ENCODE results near the gene CCL22.

The CCL22 gene

DNA sequence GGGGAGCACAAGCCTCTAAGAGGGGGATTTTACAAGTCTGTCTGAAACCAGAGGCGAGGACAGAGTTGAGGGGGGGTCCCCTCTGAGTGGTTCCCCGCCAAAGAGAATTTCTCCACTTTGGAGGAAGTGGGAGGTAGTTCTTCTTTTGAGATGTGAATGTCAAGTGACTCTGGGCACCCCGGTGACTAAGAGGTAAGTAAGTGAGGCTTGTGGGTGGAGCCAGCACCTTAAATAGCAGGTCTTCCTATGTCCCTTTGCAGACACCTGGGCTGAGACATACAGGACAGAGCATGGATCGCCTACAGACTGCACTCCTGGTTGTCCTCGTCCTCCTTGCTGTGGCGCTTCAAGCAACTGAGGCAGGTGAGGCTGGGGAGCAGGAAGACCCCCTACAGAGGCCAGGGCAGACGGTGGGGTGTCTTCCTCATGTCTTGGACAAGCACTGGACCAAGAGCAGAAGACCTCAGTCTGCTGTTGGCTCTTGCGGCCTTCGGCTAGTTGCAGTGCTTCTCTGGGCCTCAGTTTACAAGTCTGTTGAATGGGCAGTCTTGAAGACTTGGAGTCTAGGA is at the start of gene CCL22:
CCL22 (plus strand) TSS at position 257 of the 569 bp plus-strand sequence; CDS start at position 291, 34 bp downstream.
- Histone ChIP-seq H3K27ac (ENCODE audit: low read length) (no peak within 1 kb of the TSS), H3K9me3 (ENCODE audit: control insufficient read depth, low read depth, low read length) (no peaks in the 10 kb centered on the region), H3K36me3 (ENCODE audit: control insufficient read depth, low read depth, low read length) (no peaks in the 10 kb centered on the region), H3K4me1 (ENCODE audit: control insufficient read depth, low read depth, low read length) (no peaks in the 10 kb centered on the region), H3K27me3 (ENCODE audit: control insufficient read depth, insufficient read depth, low read length) (no peaks in the 10 kb centered on the region), H3K9ac (ENCODE audit: low read length) (no peak within 1 kb of the TSS), H3K4me3 (ENCODE audit: low read length) (no peak within 1 kb of the TSS)

DNA sequence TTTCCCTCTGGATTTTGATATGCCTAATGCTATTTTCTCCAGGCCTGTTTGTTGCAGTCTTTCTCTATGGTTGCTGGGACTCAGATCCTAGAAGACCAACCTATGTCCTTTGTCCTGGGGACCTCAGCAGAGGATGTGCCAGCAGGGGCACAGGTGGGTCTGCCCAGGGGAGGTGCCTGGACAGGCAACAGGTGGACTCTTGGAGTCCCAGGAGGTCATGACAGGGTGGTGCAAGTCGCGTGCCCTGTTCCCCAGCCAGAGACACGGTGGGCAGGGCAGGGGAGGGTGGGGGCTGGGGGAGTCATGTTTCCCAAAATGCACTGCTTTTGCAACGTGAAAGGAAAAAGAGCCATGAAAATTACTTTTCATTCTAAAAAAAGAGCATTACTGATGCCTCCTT is 47.8 kb upstream of the CCL22 start:
- Histone ChIP-seq H3K36me3 (ENCODE audit: control insufficient read depth, low read depth, low read length) (no peaks in the 10 kb centered on the region), H3K4me1 (ENCODE audit: control insufficient read depth, low read depth, low read length) (no peaks in the 10 kb centered on the region), H3K27me3 (ENCODE audit: control insufficient read depth, insufficient read depth, low read length) (no peaks in the 10 kb centered on the region), H3K9ac (ENCODE audit: low read length) (no peak overlapping the region), H3K27ac (ENCODE audit: low read length) (no peak overlapping the region), H3K4me3 (ENCODE audit: low read length) (no peak overlapping the region), H3K9me3 (ENCODE audit: control insufficient read depth, low read depth, low read length) (no peaks in the 10 kb centered on the region)

DNA sequence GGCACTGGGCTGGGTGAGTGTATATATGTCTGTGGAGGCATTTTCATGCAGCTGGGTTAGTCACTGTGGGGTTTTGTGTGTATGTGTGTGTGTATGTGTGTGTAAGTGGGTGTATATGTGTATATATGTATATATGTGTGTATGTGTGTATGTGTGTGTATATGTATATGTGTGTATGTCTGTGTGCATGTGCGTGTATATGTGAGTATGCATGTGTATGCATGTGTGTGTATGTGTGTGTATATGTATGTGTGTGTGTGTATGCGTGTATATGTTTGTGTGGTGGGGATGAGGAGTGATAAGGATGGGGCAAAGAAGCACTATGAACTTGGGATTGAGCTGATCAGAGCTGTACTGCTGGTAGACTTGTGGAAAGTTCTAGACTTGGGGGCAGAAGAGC is 45.1 kb upstream of the CCL22 start:
- Histone ChIP-seq H3K9me3 (ENCODE audit: control insufficient read depth, low read depth, low read length) (no peaks in the 10 kb centered on the region), H3K4me3 (ENCODE audit: low read length) (no peak overlapping the region), H3K27ac (ENCODE audit: low read length) (no peak overlapping the region), H3K27me3 (ENCODE audit: control insufficient read depth, insufficient read depth, low read length) (no peaks in the 10 kb centered on the region), H3K4me1 (ENCODE audit: control insufficient read depth, low read depth, low read length) (no peaks in the 10 kb centered on the region), H3K36me3 (ENCODE audit: control insufficient read depth, low read depth, low read length) (no peaks in the 10 kb centered on the region), H3K9ac (ENCODE audit: low read length) (no peak overlapping the region)

DNA sequence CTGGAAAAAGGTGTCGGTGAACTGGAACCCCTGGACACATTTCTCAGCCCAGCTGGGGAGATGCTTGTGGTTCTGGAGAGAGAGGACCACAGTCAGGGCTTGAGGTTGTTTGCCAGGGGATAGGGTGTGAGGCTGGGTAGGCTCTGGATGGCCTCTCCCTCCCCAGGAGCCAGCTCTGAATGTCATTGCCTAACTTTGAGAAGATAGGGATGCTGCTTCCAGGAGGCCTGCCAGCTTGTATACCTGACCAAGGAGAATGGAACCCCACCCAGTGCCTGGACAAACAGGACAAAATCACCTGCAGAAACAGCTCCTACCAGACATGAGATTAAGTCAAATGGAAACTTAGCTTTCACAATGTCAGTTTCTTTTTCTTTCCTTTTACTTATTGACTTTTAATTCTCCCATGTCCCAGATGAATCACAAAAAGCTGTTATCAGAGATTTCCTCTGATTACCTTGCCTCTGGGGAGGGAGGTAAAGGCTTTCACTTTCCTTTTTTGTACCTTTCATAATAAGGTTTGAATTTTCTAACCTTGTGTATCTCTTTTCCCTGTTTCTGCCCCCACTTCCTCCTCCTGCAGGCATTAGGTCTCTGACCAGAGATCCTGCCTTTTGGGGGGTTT is 44.3 kb upstream of the CCL22 start:
- Histone ChIP-seq H3K27ac (ENCODE audit: low read length) (no peak overlapping the region), H3K9ac (ENCODE audit: low read length) (no peak overlapping the region), H3K9me3 (ENCODE audit: control insufficient read depth, low read depth, low read length) (no peaks in the 10 kb centered on the region), H3K27me3 (ENCODE audit: control insufficient read depth, insufficient read depth, low read length) (no peaks in the 10 kb centered on the region), H3K36me3 (ENCODE audit: control insufficient read depth, low read depth, low read length) (no peaks in the 10 kb centered on the region), H3K4me3 (ENCODE audit: low read length) (no peak overlapping the region), H3K4me1 (ENCODE audit: control insufficient read depth, low read depth, low read length) (no peaks in the 10 kb centered on the region)

DNA sequence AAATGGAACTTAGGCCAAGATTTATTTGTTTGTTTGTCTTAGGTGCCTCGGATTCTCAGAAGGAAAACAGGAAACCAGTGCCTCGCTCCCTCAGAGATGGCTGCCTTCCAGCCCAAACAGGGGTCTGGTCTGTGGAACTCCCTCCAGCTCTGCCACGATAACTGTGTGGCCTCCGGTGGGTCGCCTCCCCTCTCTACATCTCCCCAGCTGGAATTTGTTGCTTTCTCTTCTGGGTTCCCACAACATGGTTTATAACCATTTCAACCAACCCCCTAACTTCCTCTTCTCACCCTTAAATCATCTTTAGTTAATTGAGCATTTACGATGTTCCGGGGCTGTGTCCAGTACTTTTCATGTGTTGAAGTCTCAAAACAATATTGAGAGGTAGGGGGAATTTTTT is 43.2 kb upstream of the CCL22 start:
- Histone ChIP-seq H3K27ac (ENCODE audit: low read length) (no peak overlapping the region), H3K36me3 (ENCODE audit: control insufficient read depth, low read depth, low read length) (no peaks in the 10 kb centered on the region), H3K9me3 (ENCODE audit: control insufficient read depth, low read depth, low read length) (no peaks in the 10 kb centered on the region), H3K9ac (ENCODE audit: low read length) (no peak overlapping the region), H3K4me3 (ENCODE audit: low read length) (no peak overlapping the region), H3K4me1 (ENCODE audit: control insufficient read depth, low read depth, low read length) (peaks cover 3% of the 10 kb centered on the region), H3K27me3 (ENCODE audit: control insufficient read depth, insufficient read depth, low read length) (no peaks in the 10 kb centered on the region)

GRCh38 chr16:57316390-57317017 is 42.1 kb upstream of the CCL22 start:
- H3K27ac ChIP-seq (ENCODE audit: low read length), result no peak overlapping the region

GRCh38 chr16:57318240-57318970 is 40.2 kb upstream of the CCL22 start:
- H3K4me1 ChIP-seq (ENCODE audit: control insufficient read depth, low read depth, low read length), result peaks cover 3% of the 10 kb centered on the region
- no peaks in the 10 kb centered on the region for H3K36me3 ChIP-seq (ENCODE audit: control insufficient read depth, low read depth, low read length)
- H3K27me3 ChIP-seq (ENCODE audit: control insufficient read depth, insufficient read depth, low read length), result no peaks in the 10 kb centered on the region
- no peak overlapping the region for H3K9ac ChIP-seq (ENCODE audit: low read length)
- H3K9me3 ChIP-seq (ENCODE audit: control insufficient read depth, low read depth, low read length), result no peaks in the 10 kb centered on the region
- no peak overlapping the region for H3K4me3 ChIP-seq (ENCODE audit: low read length)
- H3K27ac ChIP-seq (ENCODE audit: low read length), result no peak overlapping the region

More at GRCh38 chr16:57316390-57317017, 42.1 kb upstream of the CCL22 start:
- H3K36me3 ChIP-seq (ENCODE audit: control insufficient read depth, low read depth, low read length), result no peaks in the 10 kb centered on the region
- no peak overlapping the region for H3K9ac ChIP-seq (ENCODE audit: low read length)
- no peak overlapping the region for H3K4me3 ChIP-seq (ENCODE audit: low read length)
- H3K27me3 ChIP-seq (ENCODE audit: control insufficient read depth, insufficient read depth, low read length), result no peaks in the 10 kb centered on the region
- H3K4me1 ChIP-seq (ENCODE audit: control insufficient read depth, low read depth, low read length), result peaks cover 3% of the 10 kb centered on the region
- H3K9me3 ChIP-seq (ENCODE audit: control insufficient read depth, low read depth, low read length), result no peaks in the 10 kb centered on the region

DNA sequence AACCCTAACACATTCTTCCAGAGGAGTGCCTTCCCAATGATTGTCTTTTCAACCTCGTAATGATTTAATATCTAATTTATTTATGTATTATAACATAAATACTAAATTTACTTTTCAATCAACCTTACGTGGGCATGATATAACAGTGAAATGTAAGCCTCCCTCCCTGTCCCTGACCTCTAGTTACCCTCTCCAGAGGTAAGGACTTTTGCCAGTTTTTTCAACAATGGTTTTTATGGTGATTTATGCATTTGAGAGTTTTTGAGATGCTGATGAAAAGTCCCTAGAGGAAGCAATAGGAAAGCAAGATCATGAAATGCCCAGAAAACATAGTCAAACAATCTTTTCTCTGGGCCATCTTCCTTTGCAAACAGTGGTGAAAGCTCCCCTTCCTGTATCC is 38.9 kb upstream of the CCL22 start:
- Histone ChIP-seq H3K9ac (ENCODE audit: low read length) (no peak overlapping the region), H3K27me3 (ENCODE audit: control insufficient read depth, insufficient read depth, low read length) (no peaks in the 10 kb centered on the region), H3K27ac (ENCODE audit: low read length) (no peak overlapping the region), H3K4me3 (ENCODE audit: low read length) (no peak overlapping the region), H3K9me3 (ENCODE audit: control insufficient read depth, low read depth, low read length) (no peaks in the 10 kb centered on the region), H3K4me1 (ENCODE audit: control insufficient read depth, low read depth, low read length) (peaks cover 3% of the 10 kb centered on the region), H3K36me3 (ENCODE audit: control insufficient read depth, low read depth, low read length) (no peaks in the 10 kb centered on the region)

- Histone ChIP-seq H3K27me3 (ENCODE audit: control insufficient read depth, insufficient read depth, low read length) (no peaks in the 10 kb centered on the region), H3K4me3 (ENCODE audit: low read length) (no peak overlapping the region), H3K9me3 (ENCODE audit: control insufficient read depth, low read depth, low read length) (no peaks in the 10 kb centered on the region), H3K27ac (ENCODE audit: low read length) (no peak overlapping the region), H3K4me1 (ENCODE audit: control insufficient read depth, low read depth, low read length) (peaks cover 2% of the 10 kb centered on the region), H3K36me3 (ENCODE audit: control insufficient read depth, low read depth, low read length) (no peaks in the 10 kb centered on the region), H3K9ac (ENCODE audit: low read length) (no peak overlapping the region)
Measured at GRCh38 chr16:57324749-57325148, 33.8 kb upstream of the CCL22 start.

GRCh38 chr16:57325458-57325857 is 33.1 kb upstream of the CCL22 start:
- Histone ChIP-seq H3K4me3 (ENCODE audit: low read length) (no peak overlapping the region), H3K36me3 (ENCODE audit: control insufficient read depth, low read depth, low read length) (no peaks in the 10 kb centered on the region), H3K9me3 (ENCODE audit: control insufficient read depth, low read depth, low read length) (no peaks in the 10 kb centered on the region), H3K27ac (ENCODE audit: low read length) (no peak overlapping the region), H3K4me1 (ENCODE audit: control insufficient read depth, low read depth, low read length) (no peaks in the 10 kb centered on the region), H3K9ac (ENCODE audit: low read length) (no peak overlapping the region), H3K27me3 (ENCODE audit: control insufficient read depth, insufficient read depth, low read length) (no peaks in the 10 kb centered on the region)

GRCh38 chr16:57329718-57330327 is 28.8 kb upstream of the CCL22 start:
- H3K27me3 ChIP-seq (ENCODE audit: control insufficient read depth, insufficient read depth, low read length), result no peaks in the 10 kb centered on the region
- H3K27ac ChIP-seq (ENCODE audit: low read length), result no peak overlapping the region
- H3K9ac ChIP-seq (ENCODE audit: low read length), result no peak overlapping the region
- H3K4me1 ChIP-seq (ENCODE audit: control insufficient read depth, low read depth, low read length), result no peaks in the 10 kb centered on the region
- no peak overlapping the region for H3K4me3 ChIP-seq (ENCODE audit: low read length)
- H3K9me3 ChIP-seq (ENCODE audit: control insufficient read depth, low read depth, low read length), result no peaks in the 10 kb centered on the region
- no peaks in the 10 kb centered on the region for H3K36me3 ChIP-seq (ENCODE audit: control insufficient read depth, low read depth, low read length)

Data from iPS-18a (cell line).